Stimulated activated CD4-positive, alpha-beta T cell treated with anti-CD3 and anti-CD28 coated beads, Interleukin-2, amount 100 ng/mL, for 4 hours (primary cell): ENCODE measurements around the gene GXYLT2.
"Not testable (repeated sequence)": the region's sequence is repeated elsewhere in the genome, so short reads cannot be mapped to it uniquely, and the experiment has no call there.

Experiments used
- DNase-seq: peaks from one replicate; pipeline ENCODE4 v3.0.0-alpha.2; 2020; ENCODE audit warnings: low read depth

GXYLT2 gene

DNA sequence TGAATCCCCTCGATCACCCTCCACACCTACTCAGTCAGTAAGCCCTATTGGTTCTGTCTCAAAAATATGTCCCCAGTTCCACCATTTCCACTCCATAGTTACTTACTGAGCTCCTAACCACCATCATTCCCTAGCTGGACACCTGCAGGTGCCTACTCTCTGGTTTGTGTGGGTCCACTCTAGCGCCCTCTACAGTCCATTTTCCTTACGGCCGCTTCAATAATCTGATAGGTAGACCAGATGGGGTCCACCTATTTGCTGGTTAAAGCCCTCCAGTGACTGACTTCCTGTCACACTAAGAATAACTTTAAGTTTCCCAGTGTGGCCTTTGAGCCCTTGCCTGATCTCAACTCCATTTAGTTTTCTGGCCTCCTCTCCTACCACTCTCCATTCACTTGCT is 5.0 kb downstream of the GXYLT2 start:
- DNase-seq = no peak

DNA sequence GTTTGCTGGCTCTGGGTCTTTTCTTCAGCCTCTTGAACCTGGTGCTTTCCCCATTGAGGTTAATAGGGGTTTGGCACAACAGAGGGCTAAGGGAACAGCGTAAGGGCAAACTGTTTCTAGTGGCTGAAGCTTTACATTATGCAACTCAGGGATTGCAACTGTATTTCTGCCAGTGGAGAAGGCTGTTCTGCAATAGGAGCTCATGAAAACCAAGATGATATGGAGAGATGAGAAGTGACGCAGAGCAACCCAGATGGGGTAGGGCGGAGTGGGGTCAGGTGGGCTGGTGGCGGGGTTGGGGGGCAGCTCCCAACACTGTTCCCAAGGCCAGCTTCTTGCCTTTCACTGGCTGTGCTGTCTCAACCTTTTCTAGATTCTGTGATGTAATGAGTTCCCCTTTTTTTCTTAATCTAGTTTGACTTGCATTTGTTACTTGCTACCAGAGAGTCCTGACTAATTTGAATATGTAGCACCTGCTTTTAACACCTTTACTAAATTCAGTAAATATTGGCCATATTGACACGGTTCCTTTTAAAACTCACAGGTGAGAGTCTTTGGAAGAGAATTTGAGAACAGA is 7.2 kb downstream of the GXYLT2 start:
- DNase-seq = no peak

DNA sequence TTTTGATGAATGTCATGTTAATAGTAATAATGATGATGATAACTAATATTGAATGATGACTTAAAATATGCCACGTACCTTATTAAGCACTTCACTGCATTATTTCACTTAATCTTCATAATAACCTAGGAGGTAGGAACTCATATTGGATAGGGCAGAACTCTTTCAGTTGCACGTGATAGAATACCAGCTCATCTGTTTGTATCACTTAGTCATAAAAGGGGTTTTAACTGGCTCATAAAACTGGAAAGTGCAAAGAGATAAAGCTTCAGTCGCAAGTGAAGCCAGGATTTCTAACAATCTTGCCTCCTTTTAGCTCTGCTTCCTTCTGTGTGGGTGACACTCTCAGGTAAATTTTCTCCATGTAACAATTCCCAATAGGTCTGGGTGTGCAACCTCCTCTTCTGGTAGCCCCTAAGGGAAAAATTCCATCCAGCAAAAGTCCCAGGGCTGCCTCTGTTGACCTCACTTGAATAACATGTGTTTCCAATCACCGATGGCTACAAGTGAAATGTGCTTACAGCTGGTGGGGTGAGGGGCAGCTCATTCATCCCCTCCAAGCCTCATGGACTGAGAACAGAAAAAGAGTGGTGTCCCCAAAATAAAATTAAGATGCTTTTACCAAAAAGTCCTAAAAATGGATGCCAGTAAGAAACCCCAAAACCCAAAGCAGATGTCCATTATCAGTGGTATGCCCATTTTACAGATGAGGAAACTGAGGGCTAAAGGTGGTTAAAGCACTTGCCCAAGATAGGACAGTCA is 9.3 kb downstream of the GXYLT2 start:
- DNase-seq = no peak

DNA sequence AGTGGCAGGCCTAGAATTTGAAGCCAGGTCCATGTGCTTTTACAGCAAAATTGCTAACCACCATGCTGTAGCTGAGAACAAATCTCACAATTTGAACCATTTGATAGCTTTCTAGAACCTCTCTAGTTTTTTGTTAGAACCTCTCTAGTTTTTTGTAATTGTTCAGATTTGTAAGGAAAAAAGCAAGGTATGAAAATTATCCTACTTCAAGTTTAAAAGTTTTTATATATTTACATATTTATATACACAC is 9.8 kb downstream of the GXYLT2 start:
- no peak for DNase-seq

DNA sequence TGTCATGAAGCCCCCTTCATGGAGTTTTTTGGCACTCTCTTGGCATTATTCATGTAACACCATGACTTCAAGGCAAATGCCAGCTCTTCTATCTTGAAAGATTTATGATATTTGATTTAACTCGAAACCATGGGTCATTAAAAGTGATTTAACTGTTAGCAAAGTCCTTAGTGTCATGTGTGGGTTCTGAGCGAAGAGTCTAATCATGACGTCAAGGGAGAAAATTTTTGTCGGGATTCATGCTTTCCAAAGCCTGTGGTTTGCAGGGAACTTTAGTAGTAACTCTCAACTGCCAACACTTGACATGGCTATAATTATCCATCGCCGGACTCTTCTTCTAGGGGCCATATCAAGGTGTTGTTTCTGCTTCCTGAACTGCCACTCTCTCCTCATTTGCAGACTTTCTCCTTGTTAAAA is 11.5 kb downstream of the GXYLT2 start:
- no peak for DNase-seq

DNA sequence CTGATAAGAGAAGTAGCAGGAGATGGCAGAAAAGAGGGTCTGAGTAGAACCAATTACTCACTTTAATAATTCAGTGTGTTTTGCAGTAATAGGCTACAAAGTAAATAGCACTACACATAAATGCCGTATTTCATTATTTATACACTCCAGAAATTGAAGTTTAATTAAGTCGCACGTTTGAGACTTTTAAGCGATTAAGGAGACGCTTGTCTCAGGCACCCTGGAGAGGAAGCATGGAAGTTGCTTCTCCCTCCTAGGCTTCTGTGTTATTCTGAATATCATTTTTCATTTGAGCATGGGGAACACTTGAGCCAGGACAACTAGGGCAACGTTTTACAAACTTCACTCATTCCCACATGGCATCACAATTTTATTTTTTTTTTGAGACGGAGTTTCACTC is 12.2 kb downstream of the GXYLT2 start:
- DNase-seq = no peak

DNA sequence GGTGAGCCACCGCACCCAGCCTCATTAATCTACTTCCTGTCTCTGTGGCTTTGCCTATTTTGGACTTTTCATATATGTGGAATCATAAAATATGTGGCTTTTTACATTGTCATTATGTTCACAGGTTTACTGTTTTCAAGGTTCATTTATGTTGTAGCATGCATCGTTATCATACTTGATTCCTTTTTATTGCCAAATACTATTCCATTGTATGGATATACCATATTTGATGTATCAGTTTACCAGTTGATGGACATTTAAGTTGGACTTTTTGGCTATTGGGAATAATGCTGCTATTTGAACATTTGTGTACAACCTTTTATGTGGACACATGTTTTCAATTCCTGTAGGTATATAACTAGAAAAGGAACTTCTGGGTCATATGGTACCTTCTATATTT is 14.0 kb downstream of the GXYLT2 start:
- no peak for DNase-seq

DNA sequence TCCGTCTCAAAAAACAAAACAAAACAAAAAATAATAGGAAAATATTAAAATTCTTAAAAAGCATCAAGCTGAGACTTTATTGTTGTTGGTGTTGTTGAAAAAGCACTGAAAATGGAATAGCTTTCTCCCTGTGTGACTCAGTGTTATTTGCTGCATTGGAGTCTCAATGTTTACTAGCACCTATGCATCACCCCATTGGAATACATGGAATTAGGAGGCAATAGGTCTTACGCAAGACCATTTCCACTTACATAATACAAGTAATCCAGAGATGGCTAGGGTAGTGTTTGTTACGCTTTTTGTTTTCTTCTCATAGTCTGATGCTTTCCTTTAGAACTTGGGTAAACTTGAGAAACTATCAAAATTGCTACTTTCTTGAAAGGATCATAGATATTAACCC is 15.2 kb downstream of the GXYLT2 start:
- DNase-seq = no peak

DNA sequence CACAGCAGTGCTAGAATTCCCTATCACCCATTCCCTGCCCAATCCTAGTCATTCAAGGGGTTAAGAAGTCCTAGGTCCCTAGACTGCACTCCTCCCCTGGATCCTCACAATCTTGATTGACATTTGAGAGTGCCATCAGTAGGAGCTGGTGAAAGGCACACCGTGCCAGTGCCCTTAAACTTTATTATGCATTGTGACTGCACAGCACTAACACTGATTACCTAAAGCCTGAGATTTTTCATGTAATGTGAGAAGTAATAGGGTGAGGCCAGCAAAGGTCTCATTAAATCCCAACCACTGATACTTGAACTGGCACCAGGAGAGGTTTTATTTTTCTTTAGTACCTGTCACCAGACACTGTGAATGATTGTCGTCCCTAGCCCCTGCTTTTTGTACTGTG is 16.3 kb downstream of the GXYLT2 start:
- no peak for DNase-seq

DNA sequence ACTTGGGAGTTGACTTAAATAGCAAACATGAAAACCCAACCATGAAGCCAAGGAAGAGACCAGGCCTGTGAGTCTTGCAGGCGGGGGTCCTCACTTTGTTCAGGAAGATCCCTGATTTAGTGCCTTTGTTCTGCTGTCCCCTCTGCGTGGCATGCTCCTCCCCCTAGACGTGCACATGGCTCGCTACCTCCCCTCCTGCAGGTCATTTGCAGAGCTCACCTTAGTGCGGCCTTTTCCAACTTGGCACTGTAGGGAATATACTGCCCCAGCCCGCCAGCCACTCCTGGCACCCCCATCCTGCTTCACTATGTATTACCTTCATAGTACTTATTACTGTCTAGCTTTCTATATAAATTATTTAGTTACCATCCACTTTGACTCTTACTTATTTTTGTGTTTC is 18.3 kb downstream of the GXYLT2 start:
- no peak for DNase-seq

DNA sequence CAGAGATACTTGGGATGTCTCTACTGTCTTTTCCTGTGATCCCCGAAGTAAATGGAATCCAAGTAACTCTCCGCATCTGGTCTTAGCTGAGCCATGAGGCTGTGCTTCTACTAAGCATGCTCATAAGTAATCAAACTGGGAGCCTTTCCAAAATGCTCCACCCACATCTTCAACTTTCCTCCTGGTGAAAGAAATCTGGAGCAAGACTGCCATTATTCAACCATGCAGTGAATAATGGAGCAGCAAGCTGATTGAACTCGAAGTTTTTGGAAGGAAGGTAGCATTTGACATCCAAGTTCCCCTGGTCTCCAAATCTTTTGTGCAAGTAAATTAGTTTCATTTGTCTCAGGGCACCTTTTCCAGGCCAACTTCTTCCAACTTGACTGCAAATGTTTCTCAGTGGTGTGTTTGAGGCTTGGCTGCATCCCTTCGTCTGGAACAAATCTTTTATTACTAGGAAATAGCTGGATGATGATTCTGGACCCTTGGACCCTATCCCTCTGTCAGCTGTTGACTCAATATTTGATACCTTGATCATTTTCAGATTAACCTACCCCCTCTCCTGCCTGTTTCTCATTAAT is 19.4 kb downstream of the GXYLT2 start:
- DNase-seq = no peak

DNA sequence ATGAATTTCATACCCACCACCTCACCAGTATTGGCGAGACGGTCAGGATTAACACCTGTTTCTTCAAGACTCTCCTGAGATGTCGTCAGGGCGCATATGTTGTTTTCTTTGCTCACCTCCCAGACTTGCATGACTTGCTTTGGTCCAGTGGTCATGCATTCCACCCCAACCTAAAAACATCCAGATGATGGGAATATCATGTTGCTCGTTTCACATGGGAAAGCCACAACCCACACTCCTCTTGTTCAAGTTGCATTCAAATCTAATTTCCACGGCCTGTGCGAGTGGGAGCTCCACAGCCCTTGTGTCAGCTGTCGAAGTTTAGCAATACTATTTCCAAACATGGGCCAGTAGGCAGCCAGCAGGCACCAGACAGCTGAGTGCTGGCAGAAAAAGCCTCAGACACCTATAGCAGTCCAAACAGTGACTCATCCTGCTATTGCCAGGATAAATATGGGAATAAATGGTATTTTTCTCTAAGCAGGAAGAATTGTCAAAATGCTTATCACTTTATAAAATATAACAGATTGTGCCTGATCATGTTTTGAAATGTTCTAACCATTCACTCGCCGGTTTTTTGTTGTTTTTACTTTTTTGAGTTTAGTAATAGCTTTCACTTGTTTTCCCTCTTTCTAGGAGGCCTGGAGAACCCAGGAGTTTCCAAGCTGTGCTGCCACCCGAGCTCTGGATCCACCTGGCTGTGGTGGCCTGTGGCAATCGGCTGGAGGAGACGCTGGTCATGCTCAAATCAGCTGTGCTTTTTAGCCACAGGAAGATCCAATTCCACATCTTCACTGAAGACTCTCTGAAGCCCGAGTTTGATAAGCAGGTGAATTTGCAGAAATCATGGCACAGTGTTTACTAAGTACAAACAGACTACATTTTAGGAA is 20.1 kb downstream of the GXYLT2 start:
- DNase-seq = no peak

DNA sequence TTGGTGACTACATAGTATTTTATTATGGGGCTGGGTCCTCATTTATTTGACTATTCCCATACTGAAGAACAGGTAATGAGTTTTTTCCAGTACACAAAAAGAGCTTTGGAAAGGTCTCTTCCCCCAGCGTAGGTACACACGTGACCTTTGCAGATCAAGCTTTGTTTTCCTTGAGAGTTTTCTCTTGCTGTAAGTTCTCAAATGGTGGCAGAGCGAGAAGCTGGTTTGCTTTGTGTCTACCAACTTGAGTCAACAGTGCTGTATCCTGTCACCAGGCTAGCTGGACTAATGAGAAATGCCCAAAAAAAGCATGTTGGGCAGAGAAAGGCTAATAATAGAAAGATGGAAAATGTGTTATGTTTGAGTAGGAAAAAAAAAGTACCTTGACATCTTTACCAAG is 21.7 kb downstream of the GXYLT2 start:
- no peak for DNase-seq

DNA sequence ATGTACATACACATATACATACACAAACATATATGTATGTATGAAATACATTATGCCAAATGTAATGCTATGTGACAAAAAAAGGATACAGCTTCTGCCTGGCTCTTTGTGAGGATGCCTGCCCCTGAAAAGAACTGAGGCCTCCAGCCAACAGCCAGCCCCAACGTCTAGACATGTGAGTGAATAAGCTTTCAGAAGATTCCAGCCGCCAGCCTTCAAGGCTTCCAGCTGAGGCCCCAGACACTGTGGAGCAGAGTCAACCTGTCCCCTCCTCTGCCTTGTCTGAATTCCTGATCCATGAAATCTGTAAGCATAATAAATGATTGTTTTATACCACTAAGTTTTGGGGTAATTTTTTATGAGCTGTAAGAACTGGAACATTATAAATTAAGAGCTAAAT is 24.7 kb downstream of the GXYLT2 start:
- no peak for DNase-seq

DNA sequence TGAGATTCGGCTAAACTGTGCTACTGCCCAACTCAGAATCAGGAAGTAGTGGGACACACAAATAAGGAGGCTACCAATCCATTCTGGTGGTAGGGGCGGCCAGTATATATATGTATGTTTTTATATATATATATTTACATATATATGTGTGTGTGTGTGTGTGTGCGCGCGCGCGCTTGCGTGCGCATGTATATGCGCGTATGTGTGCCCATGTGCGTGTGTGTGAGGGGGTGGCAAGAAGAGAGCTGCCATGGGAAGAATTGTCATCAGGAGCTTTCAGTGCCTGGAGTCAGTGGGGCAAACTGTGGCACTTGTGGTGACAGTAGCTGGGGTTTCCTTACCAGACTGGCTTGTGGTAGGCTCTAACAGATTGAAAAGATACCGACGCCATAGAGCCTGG is 26.5 kb downstream of the GXYLT2 start:
- no peak for DNase-seq

DNA sequence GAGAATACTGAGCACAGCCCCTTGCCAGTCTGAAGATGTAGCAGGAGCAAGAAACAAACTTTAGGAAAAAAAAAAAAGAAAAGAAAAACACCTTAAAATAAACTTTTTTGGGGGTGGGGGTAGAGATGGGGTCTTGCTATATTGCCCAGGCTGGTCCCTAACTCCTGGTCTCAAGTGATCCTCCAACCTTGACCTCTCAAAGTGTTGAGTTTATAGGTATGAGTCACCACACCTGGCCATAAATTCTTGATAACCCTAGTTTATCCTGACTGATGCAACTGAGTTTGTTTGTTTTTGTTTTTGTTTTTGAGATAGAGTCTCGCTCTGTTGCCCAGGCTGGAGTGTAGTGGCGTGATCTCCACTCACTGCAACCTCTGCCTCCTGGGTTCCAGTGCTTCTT is 28.4 kb downstream of the GXYLT2 start:
- no peak for DNase-seq

DNA sequence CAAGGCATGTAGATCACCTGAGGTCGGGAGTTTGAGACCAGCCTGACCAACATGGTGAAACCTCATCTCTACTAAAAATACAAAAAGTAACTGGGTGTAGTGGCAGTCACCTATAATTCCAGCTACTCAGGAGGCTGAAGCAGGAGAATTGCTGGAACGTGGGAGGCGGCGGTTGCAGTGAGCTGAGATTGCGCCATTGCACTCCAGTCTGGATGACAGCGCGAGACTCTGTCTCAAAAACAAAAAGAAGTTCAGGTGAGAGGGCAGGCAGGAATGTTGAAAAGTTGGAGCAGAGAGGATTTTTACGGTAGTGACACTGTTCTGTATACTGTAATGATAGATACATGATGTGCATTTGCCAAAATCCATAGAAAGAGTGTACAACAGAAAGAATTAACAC is 31.7 kb downstream of the GXYLT2 start:
- DNase-seq = no peak

DNA sequence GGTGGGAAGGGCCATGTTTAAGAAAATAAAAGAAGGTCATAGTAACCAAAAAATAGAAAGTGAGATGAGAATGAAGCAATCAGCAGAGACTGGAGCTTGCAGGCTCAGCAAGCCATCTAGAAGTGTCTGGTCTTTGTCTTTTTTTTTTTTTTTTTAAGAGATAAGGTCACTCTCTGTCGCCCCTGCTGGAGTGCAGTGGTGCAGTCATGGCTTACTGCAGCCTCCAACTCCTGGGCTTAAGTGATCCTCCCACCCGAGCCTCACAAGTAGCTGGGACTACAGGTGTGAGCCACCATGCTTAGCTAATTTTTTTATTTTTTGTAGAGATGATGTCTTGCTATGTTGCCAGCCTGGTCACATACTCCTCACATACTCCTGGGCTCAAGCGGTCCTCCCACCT is 36.2 kb downstream of the GXYLT2 start:
- DNase-seq = no peak

DNA sequence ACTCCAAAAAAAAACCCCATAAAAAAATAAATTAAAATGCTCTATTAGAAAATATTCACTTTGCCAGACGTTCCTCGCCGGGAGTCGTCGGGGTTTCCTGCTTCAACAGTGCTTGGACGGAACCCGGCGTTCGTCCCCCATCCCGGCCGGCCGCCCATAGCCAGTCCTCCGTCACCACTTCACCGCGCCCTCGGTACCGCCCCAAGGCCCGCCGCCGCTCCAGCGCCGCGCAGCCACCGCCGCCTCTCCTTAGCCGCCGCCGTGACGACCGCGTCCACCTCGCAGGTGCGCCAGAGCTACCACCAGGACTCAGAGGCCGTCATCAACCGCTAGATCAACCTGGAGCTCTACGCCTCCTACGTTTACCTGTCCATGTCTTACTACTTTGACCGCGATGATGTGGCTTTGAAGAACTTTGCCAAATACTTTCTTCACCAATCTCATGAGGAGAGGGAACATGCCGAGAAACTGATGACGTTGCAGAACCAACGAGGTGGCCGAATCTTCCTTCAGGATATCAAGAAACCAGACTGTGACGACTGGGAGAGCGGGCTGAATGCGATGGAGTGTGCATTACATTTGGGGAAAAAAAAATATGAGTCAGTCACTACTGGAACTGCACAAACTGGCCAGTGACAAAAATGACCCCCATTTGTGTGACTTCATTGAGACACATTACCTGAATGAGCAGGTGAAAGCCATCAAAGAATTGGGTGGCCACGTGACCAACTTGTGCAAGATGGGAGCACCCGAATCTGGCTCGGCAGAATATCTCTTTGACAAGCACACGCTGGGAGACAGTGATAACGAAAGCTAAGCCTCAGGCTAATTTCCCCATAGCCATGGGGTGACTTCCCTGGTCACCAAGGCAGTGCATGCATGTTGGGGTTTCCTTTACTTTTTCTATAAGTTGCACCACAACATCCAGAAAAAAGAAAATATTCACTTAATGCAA is 41.2 kb downstream of the GXYLT2 start:
- not testable (repeated sequence) for DNase-seq

DNA sequence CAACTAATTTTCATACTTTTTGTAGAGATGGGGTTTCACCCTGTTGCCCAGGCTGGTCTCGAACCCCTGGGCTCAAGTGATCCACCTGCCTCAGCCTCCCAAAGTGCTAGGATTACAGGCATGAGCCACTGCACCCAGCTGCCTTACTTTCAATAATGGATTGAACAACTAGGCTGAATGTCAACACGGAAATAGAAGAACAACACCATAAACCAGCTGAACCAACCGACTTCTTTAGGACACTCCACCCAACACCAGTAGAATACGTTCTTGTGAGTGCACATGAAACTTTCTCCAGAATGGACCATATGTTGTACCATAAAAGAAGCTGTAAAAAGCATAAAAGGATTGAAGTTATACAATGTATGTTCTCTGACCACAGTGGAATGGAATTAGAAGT is 42.9 kb downstream of the GXYLT2 start:
- no peak for DNase-seq

DNA sequence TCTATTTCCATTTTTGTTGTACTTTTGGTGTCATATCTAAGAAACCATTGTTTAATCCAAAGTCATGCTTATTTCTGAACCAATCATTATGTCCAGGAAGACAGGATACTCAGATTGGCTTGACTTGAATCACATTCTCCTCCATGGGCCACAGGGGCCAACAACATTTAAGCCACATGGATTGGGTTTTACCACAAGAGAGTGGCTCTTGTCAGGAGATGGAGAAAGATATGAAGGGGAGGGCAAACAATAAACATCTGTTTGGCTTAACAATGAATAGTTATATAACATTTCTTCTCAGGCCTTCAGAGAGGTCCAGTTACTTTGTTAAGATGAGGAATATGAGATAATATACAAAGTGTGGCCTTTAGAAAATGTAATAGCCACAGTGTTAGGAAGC is 44.6 kb downstream of the GXYLT2 start:
- no peak for DNase-seq
